Ovary (tissue), 9 donors: ENCODE results near the gene MSL1. TPM values are rescaled to one million over a fixed set of nuclear protein-coding genes. Genes with fewer than 3 reads are reported as not detected.

Source experiments
- DNase-seq, 5 donors: peaks; one replicate each; pipeline ENCODE4 v3.0.0-alpha.2; 2019 to 2020
- H3K27ac ChIP-seq, 2 donors: fragments of 200-600 bp; one replicate each; pipeline versions ENCODE4 v1.5.1 to v1.8.0; 2019 to 2022
- H3K27me3 ChIP-seq: fragments of 200-600 bp; one replicate; pipeline ENCODE4 v1.8.0; 2022
- H3K36me3 ChIP-seq: fragments of 200-600 bp; sonication (generic); one replicate; pipeline ENCODE4 v1.5.1; 2019
- H3K4me1 ChIP-seq: one replicate; pipeline ENCODE4 v1.8.1; 2013; ENCODE audit warnings: mild to moderate bottlenecking, moderate library complexity; ENCODE audit not compliant: insufficient read depth
- H3K4me3 ChIP-seq: fragments of 200-600 bp; sonication (generic); one replicate; pipeline ENCODE4 v1.5.1; 2017
- H3K9me3 ChIP-seq, 2 donors: fragments of 200-600 bp in 1 of 2; sonication (generic) in 1 of 2; one replicate each; pipeline versions ENCODE4 v1.5.1 to v1.8.1; 2013 to 2019; ENCODE audit warnings: mild to moderate bottlenecking in 1 of 2, moderate library complexity in 1 of 2
- CTCF ChIP-seq, 3 donors: fragments of 450-650 bp in 2 of 3; fragments of 200-600 bp in 1 of 3; IDR thresholded peaks; one replicate each; pipeline versions ENCODE4 v1.5.1 to v1.8.0; 2016 to 2022; ENCODE audit warnings: antibody characterized with exemption in 3 of 3, mild to moderate bottlenecking in 1 of 3
- EP300 ChIP-seq: sonication (generic); formaldehyde crosslinking; IDR thresholded peaks from one replicate; pipeline ENCODE4 v1.6.1; 2017; ENCODE audit warnings: antibody characterized with exemption
- POLR2A ChIP-seq: fragments of 450-650 bp; IDR thresholded peaks from one replicate; pipeline ENCODE4 v1.6.1; 2017; ENCODE audit warnings: antibody characterized with exemption, mild to moderate bottlenecking, moderate library complexity
- WGBS, 3 donors: extraction: QIAGEN DNeasy Blood & Tissue Kit in 1 of 3; methylation state at CpG; one replicate each; pipeline versions ENCODE4 v1.1.5 to v1.1.7; 2013 to 2017; 5-methylcytosine and 5-hydroxymethylcytosine counted together
- intact Hi-C, 4 donors: fragments of 100-400 bp; cut with DNase I; formaldehyde crosslinking; loops; one replicate each; pipeline versions ENCODE4 v1.11.0 to v1.15.1; 2022 to 2023
- polyA plus RNA-seq, 2 donors: library from polyadenylated mRNA; stranded (reverse); fragments of 200-250 nt in 1 of 2; fragments of 350-450 nt in 1 of 2; fragmentation: Illumina TruSeq in 1 of 2; extraction: RNeasy Lipid Tissue Mini Kit (QIAGEN cat#74804) in 1 of 2; gene quantifications; one replicate each; pipeline ENCODE4 v1.2.3, GENCODE V29; 2013 to 2014
- total RNA-seq, 7 donors: library from RNA; depleted of rRNA in 2 of 7; stranded (reverse); fragments of >200 nt in 2 of 7; fragmentation: NEBNext Ultra II Directional in 3 of 7; extraction: Animal tissue kit (Norgen Biotek cat#: 25700) in 3 of 7; gene quantifications; one replicate each; pipeline versions ENCODE4 v1.1.0 to v1.2.4, GENCODE V29; 2016 to 2023
- donor health status: DM: no; HTN: no; CAD: no; lungs with moderate emphysema.
- donor health status: DM: no; HTN: no; CAD: no.
- donor health status: Bipolar disorder and iron deficiency.
- donor health status: DM: yes; HTN: yes; CAD: no.
- donor health status: DM: no; HTN: no; CAD: no.
- donor health status: DM: yes; HTN: yes; CAD: no.

Gene MSL1
- total and polyA plus RNA-seq, 9 donors: 59.6 to 122 (median 83.3) TPM

- Histone ChIP-seq H3K27me3 (no peaks in the 10 kb centered on the region), H3K4me1 (peaks cover 14% of the 10 kb centered on the region), H3K27ac (peak overlapping the region; percentile 32 to 61), H3K4me3 (no peak overlapping the region), H3K9me3 (no peaks in the 10 kb centered on the region), H3K36me3 (peaks cover 4% of the 10 kb centered on the region)
- 34 to 40% (median 35%) methylated on average over 26 of the region's 26 CpGs for WGBS, 3 donors
- DNase-seq: peak in 4 of 5 donors; percentile 41 to 69 (median 56)
- intact Hi-C loops: no loop called here
- TF ChIP-seq POLR2A (no peak), CTCF (IDR thresholded peaks at IDR 0.05) (no peak), EP300 (no peak)
Observed at GRCh38 chr17:40089077-40089895, 32.5 kb upstream of the MSL1 start.

- peaks cover 16% of the 10 kb centered on the region for H3K4me1 ChIP-seq
- no peaks in the 10 kb centered on the region for H3K36me3 ChIP-seq
- H3K4me3 ChIP-seq: no peak overlapping the region
- TF ChIP-seq CTCF (IDR thresholded peaks at IDR 0.05) (no peak), EP300 (no peak), POLR2A (no peak)
- H3K27ac ChIP-seq: peak overlapping the region; percentile 61 to 73
- intact Hi-C loops: no loop called here
- H3K9me3 ChIP-seq: no peaks in the 10 kb centered on the region
- no peaks in the 10 kb centered on the region for H3K27me3 ChIP-seq
- peak; percentile 65 to 78 (median 69) for DNase-seq
- 35 to 48% (median 41%) methylated on average over 13 to 14 of the region's 14 CpGs for WGBS, 3 donors
Observed at GRCh38 chr17:40090237-40091119, 31.3 kb upstream of the MSL1 start.

- H3K36me3 ChIP-seq: no peaks in the 10 kb centered on the region
- 20 to 41% (median 25%) methylated on average over 18 of the region's 18 CpGs for WGBS, 3 donors
Observed at GRCh38 chr17:40091691-40092397, 29.9 kb upstream of the MSL1 start.

More at GRCh38 chr17:40091691-40092397, 29.9 kb upstream of the MSL1 start:
- peak overlapping the region; percentile 74 to 88 for H3K27ac ChIP-seq
- H3K4me1 ChIP-seq: peaks cover 21% of the 10 kb centered on the region
- TF ChIP-seq CTCF (IDR thresholded peaks at IDR 0.05): no peak
- no peak for TF ChIP-seq EP300
- no peak for TF ChIP-seq POLR2A
- no peak overlapping the region for H3K4me3 ChIP-seq
- intact Hi-C loops: no loop called here
- no peaks in the 10 kb centered on the region for H3K27me3 ChIP-seq
- peak; percentile 58 to 72 (median 61) for DNase-seq
- no peaks in the 10 kb centered on the region for H3K9me3 ChIP-seq
